Esophagus squamous epithelium (tissue), 4 donors: ENCODE measurements around the gene INSL3.

Experiments
- CTCF ChIP-seq, 6 experiments: fragments of 450-650 bp in 4 of 6; fragments of 200-600 bp in 2 of 6; sonication (generic) in 2 of 6; IDR thresholded peaks; one replicate each; pipeline ENCODE4 v1.5.1; 2016 to 2019; ENCODE audit warnings: antibody characterized with exemption in 6 of 6, mild to moderate bottlenecking in 4 of 6, moderate library complexity in 4 of 6
- POLR2A ChIP-seq, 4 donors: fragments of 450-650 bp; IDR thresholded peaks; one replicate each; pipeline ENCODE4 v1.6.1; 2017; ENCODE audit warnings: antibody characterized with exemption in 4 of 4, mild to moderate bottlenecking in 4 of 4, moderate library complexity in 3 of 4

GRCh38 chr19:17806945-17807344 lies 14.4 kb downstream of the INSL3 start:
- TF ChIP-seq CTCF (IDR thresholded peaks at IDR 0.05) (no peak), POLR2A (IDR thresholded peaks at IDR 0.05) (no peak)
